ENCODE measurements around the gene FAS.

The FAS gene

GRCh38 chr10:88971221-88972061 is 19.2 kb upstream of the FAS start:
- DNase-seq (ENCODE audit: low read depth, low spot score), result no peak

GRCh38 chr10:88974012-88974411 is 16.6 kb upstream of the FAS start:
- no CpG with 5 or more reads among the region's 3 CpGs for WGBS (ENCODE audit: insufficient coverage, insufficient read length)
- Histone ChIP-seq H3K4me3 (ENCODE audit: low read length) (no peak overlapping the region), H3K9me3 (ENCODE audit: control insufficient read depth, insufficient read depth, low read length) (no peaks in the 10 kb centered on the region), H3K4me1 (ENCODE audit: control insufficient read depth, insufficient read depth, low read length) (no peaks in the 10 kb centered on the region), H3K27ac (ENCODE audit: low read length) (no peak overlapping the region), H3K27me3 (ENCODE audit: control insufficient read depth, insufficient read depth, low read length) (no peaks in the 10 kb centered on the region), H3K36me3 (ENCODE audit: control insufficient read depth, insufficient read depth, low read length) (no peaks in the 10 kb centered on the region)
- DNase-seq (ENCODE audit: low read depth, low spot score), result no peak

More at GRCh38 chr10:88971221-88972061, 19.2 kb upstream of the FAS start:
- Histone ChIP-seq H3K4me3 (ENCODE audit: low read length) (no peak overlapping the region), H3K4me1 (ENCODE audit: control insufficient read depth, insufficient read depth, low read length) (no peaks in the 10 kb centered on the region), H3K36me3 (ENCODE audit: control insufficient read depth, insufficient read depth, low read length) (no peaks in the 10 kb centered on the region), H3K27me3 (ENCODE audit: control insufficient read depth, insufficient read depth, low read length) (no peaks in the 10 kb centered on the region), H3K9me3 (ENCODE audit: control insufficient read depth, insufficient read depth, low read length) (no peaks in the 10 kb centered on the region), H3K27ac (ENCODE audit: low read length) (no peak overlapping the region)
- WGBS (ENCODE audit: insufficient coverage, insufficient read length), result no CpG with 5 or more reads among the region's 5 CpGs

GRCh38 chr10:88974446-88975376 is 15.9 kb upstream of the FAS start:
- Histone ChIP-seq H3K36me3 (ENCODE audit: control insufficient read depth, insufficient read depth, low read length) (no peaks in the 10 kb centered on the region), H3K27ac (ENCODE audit: low read length) (no peak overlapping the region), H3K4me3 (ENCODE audit: low read length) (no peak overlapping the region), H3K9me3 (ENCODE audit: control insufficient read depth, insufficient read depth, low read length) (no peaks in the 10 kb centered on the region), H3K4me1 (ENCODE audit: control insufficient read depth, insufficient read depth, low read length) (no peaks in the 10 kb centered on the region), H3K27me3 (ENCODE audit: control insufficient read depth, insufficient read depth, low read length) (no peaks in the 10 kb centered on the region)
- WGBS (ENCODE audit: insufficient coverage, insufficient read length), result no CpG with 5 or more reads among the region's 7 CpGs
- no peak for DNase-seq (ENCODE audit: low read depth, low spot score)

GRCh38 chr10:88975377-88975720 is 15.2 kb upstream of the FAS start:
- DNase-seq (ENCODE audit: low read depth, low spot score), result no peak
- H3K36me3 ChIP-seq (ENCODE audit: control insufficient read depth, insufficient read depth, low read length), result no peaks in the 10 kb centered on the region
- no peak overlapping the region for H3K4me3 ChIP-seq (ENCODE audit: low read length)
- no CpG with 5 or more reads among the region's 3 CpGs for WGBS (ENCODE audit: insufficient coverage, insufficient read length)
- H3K4me1 ChIP-seq (ENCODE audit: control insufficient read depth, insufficient read depth, low read length), result no peaks in the 10 kb centered on the region
- H3K27ac ChIP-seq (ENCODE audit: low read length), result no peak overlapping the region
- H3K27me3 ChIP-seq (ENCODE audit: control insufficient read depth, insufficient read depth, low read length), result no peaks in the 10 kb centered on the region
- H3K9me3 ChIP-seq (ENCODE audit: control insufficient read depth, insufficient read depth, low read length), result no peaks in the 10 kb centered on the region

GRCh38 chr10:88978463-88978862 is 12.1 kb upstream of the FAS start:
- Histone ChIP-seq H3K27me3 (ENCODE audit: control insufficient read depth, insufficient read depth, low read length) (no peaks in the 10 kb centered on the region), H3K27ac (ENCODE audit: low read length) (no peak overlapping the region), H3K9me3 (ENCODE audit: control insufficient read depth, insufficient read depth, low read length) (no peaks in the 10 kb centered on the region), H3K4me1 (ENCODE audit: control insufficient read depth, insufficient read depth, low read length) (no peaks in the 10 kb centered on the region), H3K36me3 (ENCODE audit: control insufficient read depth, insufficient read depth, low read length) (no peaks in the 10 kb centered on the region), H3K4me3 (ENCODE audit: low read length) (no peak overlapping the region)
- WGBS (ENCODE audit: insufficient coverage, insufficient read length), result no CpG with 5 or more reads among the region's 2 CpGs
- DNase-seq (ENCODE audit: low read depth, low spot score), result no peak

GRCh38 chr10:88979153-88979562 is 11.4 kb upstream of the FAS start:
- H3K36me3 ChIP-seq (ENCODE audit: control insufficient read depth, insufficient read depth, low read length), result no peaks in the 10 kb centered on the region
- DNase-seq (ENCODE audit: low read depth, low spot score), result no peak
- H3K27ac ChIP-seq (ENCODE audit: low read length), result no peak overlapping the region
- no peaks in the 10 kb centered on the region for H3K9me3 ChIP-seq (ENCODE audit: control insufficient read depth, insufficient read depth, low read length)
- no peaks in the 10 kb centered on the region for H3K27me3 ChIP-seq (ENCODE audit: control insufficient read depth, insufficient read depth, low read length)
- H3K4me3 ChIP-seq (ENCODE audit: low read length), result no peak overlapping the region
- no peaks in the 10 kb centered on the region for H3K4me1 ChIP-seq (ENCODE audit: control insufficient read depth, insufficient read depth, low read length)
- WGBS (ENCODE audit: insufficient coverage, insufficient read length), result no CpG with 5 or more reads among the region's 5 CpGs

GRCh38 chr10:88979603-88980002 is 11.0 kb upstream of the FAS start:
- Histone ChIP-seq H3K9me3 (ENCODE audit: control insufficient read depth, insufficient read depth, low read length) (no peaks in the 10 kb centered on the region), H3K4me3 (ENCODE audit: low read length) (no peak overlapping the region), H3K27ac (ENCODE audit: low read length) (no peak overlapping the region), H3K4me1 (ENCODE audit: control insufficient read depth, insufficient read depth, low read length) (no peaks in the 10 kb centered on the region), H3K36me3 (ENCODE audit: control insufficient read depth, insufficient read depth, low read length) (no peaks in the 10 kb centered on the region), H3K27me3 (ENCODE audit: control insufficient read depth, insufficient read depth, low read length) (no peaks in the 10 kb centered on the region)
- DNase-seq (ENCODE audit: low read depth, low spot score), result no peak
- no CpG with 5 or more reads among the region's 4 CpGs for WGBS (ENCODE audit: insufficient coverage, insufficient read length)

GRCh38 chr10:88980247-88980646 is 10.4 kb upstream of the FAS start:
- H3K27ac ChIP-seq (ENCODE audit: low read length), result no peak overlapping the region
- H3K36me3 ChIP-seq (ENCODE audit: control insufficient read depth, insufficient read depth, low read length), result no peaks in the 10 kb centered on the region
- DNase-seq (ENCODE audit: low read depth, low spot score), result no peak
- no peaks in the 10 kb centered on the region for H3K4me1 ChIP-seq (ENCODE audit: control insufficient read depth, insufficient read depth, low read length)
- no peaks in the 10 kb centered on the region for H3K27me3 ChIP-seq (ENCODE audit: control insufficient read depth, insufficient read depth, low read length)
- H3K9me3 ChIP-seq (ENCODE audit: control insufficient read depth, insufficient read depth, low read length), result no peaks in the 10 kb centered on the region
- WGBS (ENCODE audit: insufficient coverage, insufficient read length), result no CpG with 5 or more reads among the region's 4 CpGs
- H3K4me3 ChIP-seq (ENCODE audit: low read length), result no peak overlapping the region

- no peak overlapping the region for H3K4me3 ChIP-seq (ENCODE audit: low read length)
- H3K9me3 ChIP-seq (ENCODE audit: control insufficient read depth, insufficient read depth, low read length), result no peaks in the 10 kb centered on the region
- no peaks in the 10 kb centered on the region for H3K36me3 ChIP-seq (ENCODE audit: control insufficient read depth, insufficient read depth, low read length)
- no peaks in the 10 kb centered on the region for H3K27me3 ChIP-seq (ENCODE audit: control insufficient read depth, insufficient read depth, low read length)
- H3K27ac ChIP-seq (ENCODE audit: low read length), result no peak overlapping the region
- peaks cover 1% of the 10 kb centered on the region; the same call in 1 of the 2 replicates for H3K4me1 ChIP-seq (ENCODE audit: control insufficient read depth, insufficient read depth, low read length)
- no peak for DNase-seq (ENCODE audit: low read depth, low spot score)
- no CpG with 5 or more reads among the region's 4 CpGs for WGBS (ENCODE audit: insufficient coverage, insufficient read length)
These were observed 9.8 kb upstream of the FAS start for GRCh38 chr10:88980800-88981199.

GRCh38 chr10:88981435-88981834 is 9.2 kb upstream of the FAS start:
- Histone ChIP-seq H3K9me3 (ENCODE audit: control insufficient read depth, insufficient read depth, low read length) (no peaks in the 10 kb centered on the region), H3K4me3 (ENCODE audit: low read length) (no peak overlapping the region), H3K27me3 (ENCODE audit: control insufficient read depth, insufficient read depth, low read length) (no peaks in the 10 kb centered on the region), H3K36me3 (ENCODE audit: control insufficient read depth, insufficient read depth, low read length) (no peaks in the 10 kb centered on the region), H3K4me1 (ENCODE audit: control insufficient read depth, insufficient read depth, low read length) (peaks cover 1% of the 10 kb centered on the region; the same call in 1 of the 2 replicates), H3K27ac (ENCODE audit: low read length) (no peak overlapping the region)
- no CpG with 5 or more reads among the region's 5 CpGs for WGBS (ENCODE audit: insufficient coverage, insufficient read length)
- DNase-seq (ENCODE audit: low read depth, low spot score), result no peak

All from iPS DF 6.9 (cell line).